Activated gamma-delta T cell treated with anti-CD3 and anti-CD28 coated beads, Interleukin-2, amount 50 U/mL, for 16 hours (primary cell): ENCODE measurements around the gene KNDC1.
"Not testable (repeated sequence)": the region's sequence is repeated elsewhere in the genome, so short reads cannot be mapped to it uniquely, and the experiment has no call there.

Experiments used
- DNase-seq: peaks from one replicate; pipeline ENCODE4 v3.0.0-alpha.2; 2020; ENCODE audit warnings: low read depth

The KNDC1 gene

GRCh38 chr10:133124357-133125211 is 35.4 kb upstream of the KNDC1 start:
- no peak for DNase-seq

GRCh38 chr10:133125901-133126300 is 34.1 kb upstream of the KNDC1 start:
- no peak for DNase-seq

- DNase-seq = no peak
Measured at GRCh38 chr10:133126431-133127290, 33.4 kb upstream of the KNDC1 start.

GRCh38 chr10:133127291-133128125 is 32.5 kb upstream of the KNDC1 start:
- no peak for DNase-seq

- DNase-seq = no peak
Measured at GRCh38 chr10:133128126-133129070, 31.6 kb upstream of the KNDC1 start.

- DNase-seq = no peak
Measured at GRCh38 chr10:133129071-133129858, 30.8 kb upstream of the KNDC1 start.

- no peak for DNase-seq
Measured at GRCh38 chr10:133129859-133130495, 30.0 kb upstream of the KNDC1 start.

GRCh38 chr10:133130602-133131001 is 29.4 kb upstream of the KNDC1 start:
- no peak for DNase-seq

GRCh38 chr10:133131053-133131452 is 29.0 kb upstream of the KNDC1 start:
- DNase-seq = no peak

GRCh38 chr10:133131734-133132472 is 28.1 kb upstream of the KNDC1 start:
- no peak for DNase-seq

- DNase-seq = no peak
Measured at GRCh38 chr10:133132473-133133291, 27.3 kb upstream of the KNDC1 start.

GRCh38 chr10:133133471-133134231 is 26.4 kb upstream of the KNDC1 start:
- no peak for DNase-seq

GRCh38 chr10:133134411-133135115 is 25.5 kb upstream of the KNDC1 start:
- DNase-seq = no peak

GRCh38 chr10:133135116-133135465 is 24.9 kb upstream of the KNDC1 start:
- no peak for DNase-seq

GRCh38 chr10:133137486-133138145 is 22.4 kb upstream of the KNDC1 start:
- DNase-seq = not testable (repeated sequence)

- no peak for DNase-seq
Measured at GRCh38 chr10:133139551-133140065, 20.4 kb upstream of the KNDC1 start.
